OCI-LY7 (cell line): ENCODE measurements around the gene TPBGL. TPM values are rescaled to one million over a fixed set of nuclear protein-coding genes. Genes with fewer than 3 reads are reported as not detected.

Experiments
- BruUV-seq: library from RNA; stranded (reverse); fragments of 400-500 nt; replicated peaks from 2 replicates; lab custom pipeline; 2021; lab: Mats Ljungman, UMichigan
- CTCF ChIA-PET: fragments of 300-600 bp; sonication (Branson Sonifier 250); formaldehyde crosslinking; loops from one replicate; lab custom pipeline; 2022; ENCODE audit warnings: antibody characterized with exemption; ENCODE audit not compliant: unreplicated experiment; lab: Charles Lee
- POLR2A ChIA-PET: fragments of 300-600 bp; sonication (Branson Sonifier 250); formaldehyde crosslinking; loops from one replicate; lab custom pipeline; 2022; ENCODE audit warnings: antibody characterized with exemption; lab: Charles Lee
- DNase-seq: peaks from one replicate; pipeline ENCODE4 v3.0.0-alpha.2; 2015; ENCODE audit warnings: low spot score
- H2AFZ ChIP-seq: fragments of 200-600 bp; sonication (generic), shearing (Covaris generic); 2 replicates; pipeline ENCODE4 v1.6.1; 2014; ENCODE audit warnings: mild to moderate bottlenecking, antibody characterized with exemption, low read length, moderate library complexity
- H3K27ac ChIP-seq: fragments of 200-600 bp; sonication (generic); 2 replicates; pipeline ENCODE4 v1.5.1; 2014; ENCODE audit warnings: mixed run types, low read depth, mild to moderate bottlenecking, moderate library complexity, low read length, inconsistent platforms; ENCODE audit not compliant: poor library complexity, severe bottlenecking
- H3K36me3 ChIP-seq: fragments of 200-600 bp; sonication (generic); 2 replicates; pipeline ENCODE4 v1.6.1; 2014; ENCODE audit warnings: mild to moderate bottlenecking, antibody characterized with exemption, low read length, moderate library complexity, mixed read lengths; ENCODE audit not compliant: insufficient read depth
- H3K4me1 ChIP-seq: fragments of 200-600 bp; sonication (generic); 2 replicates; pipeline ENCODE4 v1.5.1; 2014; ENCODE audit warnings: mild to moderate bottlenecking, low read length; ENCODE audit not compliant: insufficient read depth, poor library complexity, severe bottlenecking
- H3K4me2 ChIP-seq: fragments of 200-600 bp; sonication (generic); 2 replicates; pipeline ENCODE4 v1.6.1; 2014; ENCODE audit warnings: mild to moderate bottlenecking, low read length
- H3K4me3 ChIP-seq: fragments of 200-600 bp; sonication (generic); 2 replicates; pipeline ENCODE4 v1.5.1; 2014; ENCODE audit warnings: mild to moderate bottlenecking, low read depth, low read length; ENCODE audit not compliant: poor library complexity, severe bottlenecking
- H3K79me2 ChIP-seq: fragments of 200-600 bp; sonication (generic); 2 replicates; pipeline ENCODE4 v1.6.1; 2016; ENCODE audit warnings: low read depth, mild to moderate bottlenecking, low read length, moderate library complexity, mixed read lengths; ENCODE audit not compliant: insufficient read depth
- H3K9me2 ChIP-seq: fragments of 200-600 bp; sonication (generic); 2 replicates; pipeline ENCODE4 v1.6.1; 2016; ENCODE audit warnings: mild to moderate bottlenecking, low read length, mixed read lengths; ENCODE audit not compliant: insufficient read depth
- H3K9me3 ChIP-seq: fragments of 200-600 bp; sonication (generic); 2 replicates; pipeline ENCODE4 v1.6.1; 2014; ENCODE audit warnings: mild to moderate bottlenecking, mixed run types, low read length, mixed read lengths
- H4K20me1 ChIP-seq: fragments of 200-600 bp; sonication (generic); 2 replicates; pipeline ENCODE4 v1.6.1; 2014; ENCODE audit warnings: mild to moderate bottlenecking, antibody characterized with exemption, low read length, moderate library complexity, mixed read lengths; ENCODE audit not compliant: insufficient read depth
- CTCF ChIP-seq: fragments of 200-600 bp; sonication (generic); conservative IDR thresholded peaks from 2 replicates; pipeline ENCODE4 v1.5.1; 2014; ENCODE audit warnings: mild to moderate bottlenecking, antibody characterized with exemption, low read length, moderate library complexity, mixed read lengths
- EZH2phosphoT487 ChIP-seq: fragments of 200-600 bp; sonication (generic); IDR thresholded peaks from 2 replicates; pipeline ENCODE4 v1.6.1; 2018; ENCODE audit warnings: low read depth, borderline replicate concordance, mild to moderate bottlenecking, mixed run types, antibody characterized with exemption, low read length, moderate library complexity, mixed read lengths
- intact Hi-C: fragments of 100-400 bp; cut with micrococcal nuclease; formaldehyde crosslinking; loops from one replicate; pipeline ENCODE4 v1.10.0; 2022; ENCODE audit not compliant: unreplicated experiment
- total RNA-seq, 2 experiments: library from RNA; depleted of rRNA in 1 of 2; stranded (reverse); fragments of >200 nt in 1 of 2; shearing (Covaris generic) in 1 of 2; gene quantifications; 2 replicates each; pipeline ENCODE4 v1.2.3, GENCODE V29; 2014 to 2022

The TPBGL gene
- total RNA-seq, 2 experiments from 2014 or later = not detected

- POLR2A ChIA-PET = no interaction called here
These were observed 41.0 kb downstream of the TPBGL start for GRCh38 chr11:75281469-75282095.

DNA sequence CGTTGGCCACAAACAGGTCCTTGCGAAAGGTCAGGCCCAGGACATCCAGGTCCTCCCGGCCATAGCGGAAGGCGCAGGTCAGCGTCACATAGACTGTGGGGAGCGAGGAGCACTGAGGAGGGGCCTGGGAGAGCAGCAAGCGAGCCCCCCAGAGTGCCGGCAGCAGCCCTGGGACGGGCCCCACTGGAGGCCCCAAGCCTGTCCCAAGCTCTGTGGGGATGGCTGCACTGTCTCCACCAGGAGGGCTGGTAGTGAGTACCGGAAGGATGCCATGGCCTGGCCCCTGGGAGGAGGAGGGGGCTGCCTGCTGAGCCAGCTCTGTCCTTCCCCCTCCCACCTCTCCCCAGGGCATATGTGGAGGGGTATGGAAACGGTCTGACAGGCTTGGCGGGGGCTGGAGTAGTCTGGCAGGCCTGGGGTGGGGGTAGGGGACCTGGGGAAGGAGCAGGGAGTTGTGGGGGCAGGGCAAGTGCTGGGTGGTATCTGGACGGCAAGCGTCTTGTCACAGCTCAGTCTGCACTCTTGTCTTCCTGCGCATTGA is 42.9 kb downstream of the TPBGL start:
- H3K4me2 ChIP-seq = no peak overlapping the region
- H3K4me1 ChIP-seq = no peaks in the 10 kb centered on the region
- H3K9me2 ChIP-seq = no peaks in the 10 kb centered on the region
- CTCF ChIA-PET = no interaction called here
- POLR2A ChIA-PET = no interaction called here
- DNase-seq = no peak
- TF ChIP-seq EZH2phosphoT487 = no peak
- TF ChIP-seq CTCF = no peak
- H3K36me3 ChIP-seq = no peaks in the 10 kb centered on the region
- no peaks in the 10 kb centered on the region for H3K79me2 ChIP-seq
- no TSS peak for BruUV-seq
- no peak overlapping the region for H2AFZ ChIP-seq
- no peaks in the 10 kb centered on the region for H3K9me3 ChIP-seq
- H3K4me3 ChIP-seq = no peak overlapping the region
- intact Hi-C loops = loop anchor here (5.0 kb wide), 1 partner anchor 254 kb away; no protein-coding TSS in a partner anchor
- no peaks in the 10 kb centered on the region for H4K20me1 ChIP-seq
- H3K27ac ChIP-seq = no peak overlapping the region

More at GRCh38 chr11:75281469-75282095, 41.0 kb downstream of the TPBGL start:
- intact Hi-C loops = loop anchor here (5.0 kb wide), 1 partner anchor 256 kb away; no protein-coding TSS in a partner anchor
- H4K20me1 ChIP-seq = no peaks in the 10 kb centered on the region
- no peak overlapping the region for H3K4me3 ChIP-seq
- no peaks in the 10 kb centered on the region for H3K4me1 ChIP-seq
- H3K9me3 ChIP-seq = no peaks in the 10 kb centered on the region
- BruUV-seq = no TSS peak
- no peak for DNase-seq
- CTCF ChIA-PET = interaction anchor here (2.1 kb wide), 1 partner anchor 104 kb away, joined by 10 read pairs; no protein-coding TSS in a partner anchor
- no peak overlapping the region for H2AFZ ChIP-seq
- no peaks in the 10 kb centered on the region for H3K79me2 ChIP-seq
- no peaks in the 10 kb centered on the region for H3K9me2 ChIP-seq
- TF ChIP-seq EZH2phosphoT487 (no peak), CTCF (no peak)
- H3K27ac ChIP-seq = no peak overlapping the region
- H3K4me2 ChIP-seq = no peak overlapping the region
- no peaks in the 10 kb centered on the region for H3K36me3 ChIP-seq

- intact Hi-C loops = no loop called here
- H3K4me3 ChIP-seq = no peak overlapping the region
- H2AFZ ChIP-seq = no peak overlapping the region
- ChIA-PET POLR2A (no interaction called here), CTCF (no interaction called here)
- no peaks in the 10 kb centered on the region for H4K20me1 ChIP-seq
- H3K27ac ChIP-seq = no peak overlapping the region
- no peaks in the 10 kb centered on the region for H3K9me3 ChIP-seq
- no peak for TF ChIP-seq EZH2phosphoT487
- TF ChIP-seq CTCF = no peak
- DNase-seq = no peak
- H3K4me1 ChIP-seq = no peaks in the 10 kb centered on the region
- H3K79me2 ChIP-seq = no peaks in the 10 kb centered on the region
- BruUV-seq = no TSS peak
- H3K36me3 ChIP-seq = no peaks in the 10 kb centered on the region
- H3K9me2 ChIP-seq = no peaks in the 10 kb centered on the region
- no peak overlapping the region for H3K4me2 ChIP-seq
These were observed 45.3 kb downstream of the TPBGL start for GRCh38 chr11:75285776-75286360.
